ENCODE data around the gene CCDC57. TPM values are rescaled to one million over a fixed set of nuclear protein-coding genes. Genes with fewer than 3 reads are reported as not detected.

CCDC57 gene
- total and polyA plus RNA-seq, 2 of the 4 experiments (the other 2 are of a cell fraction), result 7.3 to 31.3 TPM

GRCh38 chr17:82241926-82242697 lies 29.5 kb upstream of the CCDC57 start (continued):
- no peak for TF ChIP-seq RCOR1 (IDR thresholded peaks at IDR 0.05; ENCODE audit: insufficient replicate concordance, low read length)
- TF ChIP-seq CEBPB (IDR thresholded peaks at IDR 0.05; ENCODE audit: low read depth, low read length), result no peak

GRCh38 chr17:82241183-82241925 lies 28.7 kb upstream of the CCDC57 start:
- Histone ChIP-seq H2AK9ac (replicated peaks; ENCODE audit: low read depth, low read length, poor library complexity) (peak overlapping the region; percentile 80), H4K8ac (ENCODE audit: low read depth in 2 of 2, low read length in 2 of 2) (no peak overlapping the region), H2BK20ac (ENCODE audit: low read depth, low read length) (no peak overlapping the region), H3K27ac (ENCODE audit: insufficient read depth, low read length) (peak overlapping the region; percentile 50), H3K27me3 (ENCODE audit: control insufficient read depth, insufficient read depth, low read length) (no peaks in the 10 kb centered on the region), H3K79me1 (ENCODE audit: low read depth in 1 of 2, low read length in 2 of 2) (peaks cover 15 to 82% of the 10 kb centered on the region in 2 experiments; a peak in 3 of 4 replicates), H2BK120ac (ENCODE audit: low read depth, low read length) (no peak overlapping the region), H2AK5ac (ENCODE audit: low read depth, low read length) (no peak overlapping the region), H3K23ac (ENCODE audit: low read depth, low read length) (0 out of 2 replicates have a peak overlapping the region, but pooled peaks have one; percentile 36), H3K18ac (ENCODE audit: low read depth, low read length) (no peak overlapping the region), H2AFZ (replicated peaks; ENCODE audit: low read length, poor library complexity) (peak overlapping the region; percentile 13), H4K20me1 (ENCODE audit: insufficient read depth, low read length) (peaks cover 100% of the 10 kb centered on the region), H3K9me3 (ENCODE audit: control insufficient read depth, insufficient read depth, low read length) (no peaks in the 10 kb centered on the region), H2BK5ac (ENCODE audit: low read depth, low read length, poor library complexity, severe bottlenecking) (peak overlapping the region; percentile 46), H3K4me2 (ENCODE audit: low read depth, low read length) (no peak overlapping the region), H3K4me3 (ENCODE audit: insufficient read depth, low read depth, low read length) (no peak overlapping the region), H3K9me1 (ENCODE audit: insufficient read depth, low read length) (peaks cover 5% of the 10 kb centered on the region; the same call in 1 of the 2 replicates), H3K9ac (ENCODE audit: low read depth, low read length) (no peak overlapping the region), H3K56ac (ENCODE audit: extremely low read depth, insufficient read depth, low read length) (no peak overlapping the region), H3K4me1 (ENCODE audit: control insufficient read depth, insufficient read depth, low read length) (peaks cover 39% of the 10 kb centered on the region), H3K14ac (replicated peaks; ENCODE audit: low read depth, low read length) (no peak overlapping the region), H2BK15ac (ENCODE audit: low read depth, low read length) (no peak overlapping the region), H4K91ac (ENCODE audit: insufficient read depth, low read depth, low read length) (no peak overlapping the region), H4K5ac (ENCODE audit: low read depth, low read length) (0 out of 2 replicates have a peak overlapping the region, but pooled peaks have one; percentile 20), H3K4ac (ENCODE audit: low read depth, low read length) (no peak overlapping the region), H3K36me3 (ENCODE audit: control insufficient read depth, insufficient read depth, low read length) (peaks cover 76% of the 10 kb centered on the region)
- POLR2A ChIA-PET (ENCODE audit: unreplicated experiment), result no interaction called here
- 74% methylated on average over 12 of the region's 27 CpGs; no CpG with 5 or more reads in 1 of the 2 experiments for WGBS, 2 experiments (ENCODE audit: extremely low coverage in 2 of 2, insufficient read length in 1 of 2)
- TF ChIP-seq, protein P1, sequence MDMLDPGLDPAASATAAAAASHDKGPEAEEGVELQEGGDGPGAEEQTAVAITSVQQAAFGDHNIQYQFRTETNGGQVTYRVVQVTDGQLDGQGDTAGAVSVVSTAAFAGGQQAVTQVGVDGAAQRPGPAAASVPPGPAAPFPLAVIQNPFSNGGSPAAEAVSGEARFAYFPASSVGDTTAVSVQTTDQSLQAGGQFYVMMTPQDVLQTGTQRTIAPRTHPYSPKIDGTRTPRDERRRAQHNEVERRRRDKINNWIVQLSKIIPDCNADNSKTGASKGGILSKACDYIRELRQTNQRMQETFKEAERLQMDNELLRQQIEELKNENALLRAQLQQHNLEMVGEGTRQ (IDR thresholded peaks at IDR 0.05; ENCODE audit: low read depth, low read length), result peak; percentile 65; the same call in 1 of the 2 replicates
- no peak for TF ChIP-seq RCOR1 (IDR thresholded peaks at IDR 0.05; ENCODE audit: insufficient replicate concordance, low read length)
- ATAC-seq (ENCODE audit: low read depth) (peak; percentile 9), DNase-seq (peak; percentile 36)
- CTCF ChIA-PET, result interaction anchor here (0.7 kb wide), 1 partner anchor 35 kb away, joined by 3 read pairs; no protein-coding TSS in a partner anchor
- dilution Hi-C loops (cut with HindIII; ENCODE audit: low sequenced_read_pairs, unreplicated experiment) (no loop called here), in situ Hi-C loops (cut with MboI; ENCODE audit: low sequenced_read_pairs) (no loop called here), intact Hi-C loops (cut with micrococcal nuclease) (loop anchor here (5.0 kb wide), 3 partner anchors 34 to 171 kb away; no protein-coding TSS in a partner anchor)
- BruUV-seq (replicated peaks), result no TSS peak

All from IMR-90 (cell line).